ENCODE measurements around the gene SCN7A.

SCN7A gene

GRCh38 chr2:166375195-166375735 lies 118.8 kb downstream of the SCN7A start:
- no peak for TF ChIP-seq SIN3A (IDR thresholded peaks at IDR 0.05; ENCODE audit: borderline replicate concordance, insufficient read depth, low read length)
- TF ChIP-seq POLR2AphosphoS5 (IDR thresholded peaks at IDR 0.05; ENCODE audit: low read depth, low read length), result no peak
- TF ChIP-seq REST (IDR thresholded peaks at IDR 0.05; ENCODE audit: insufficient read depth in 1 of 2, low read depth in 2 of 2, low read length in 2 of 2), result no peak

GRCh38 chr2:166373951-166374350 lies 120.1 kb downstream of the SCN7A start:
- no peak for TF ChIP-seq FOXP2 (optimal IDR thresholded peaks at IDR 0.05; ENCODE audit: borderline replicate concordance, extremely low read depth, extremely low read length, insufficient read depth)
- no peak for TF ChIP-seq POLR2AphosphoS5 (IDR thresholded peaks at IDR 0.05; ENCODE audit: low read depth, low read length)
- no peak for TF ChIP-seq TAF1 (IDR thresholded peaks at IDR 0.05; ENCODE audit: borderline replicate concordance, insufficient read depth, low read length)
- TF ChIP-seq REST (IDR thresholded peaks at IDR 0.05; ENCODE audit: insufficient read depth in 1 of 2, low read depth in 2 of 2, low read length in 2 of 2), result no peak
- no peak for TF ChIP-seq SIN3A (IDR thresholded peaks at IDR 0.05; ENCODE audit: borderline replicate concordance, insufficient read depth, low read length)

GRCh38 chr2:166373539-166373938 lies 120.5 kb downstream of the SCN7A start:
- TF ChIP-seq TAF1 (IDR thresholded peaks at IDR 0.05; ENCODE audit: borderline replicate concordance, insufficient read depth, low read length) (no peak), POLR2AphosphoS5 (IDR thresholded peaks at IDR 0.05; ENCODE audit: low read depth, low read length) (no peak)

- no peak for TF ChIP-seq SIN3A (IDR thresholded peaks at IDR 0.05; ENCODE audit: borderline replicate concordance, insufficient read depth, low read length)
- no peak for TF ChIP-seq POLR2AphosphoS5 (IDR thresholded peaks at IDR 0.05; ENCODE audit: low read depth, low read length)
- TF ChIP-seq FOXP2 (optimal IDR thresholded peaks at IDR 0.05; ENCODE audit: borderline replicate concordance, extremely low read depth, extremely low read length, insufficient read depth), result no peak
- no peak for TF ChIP-seq REST (IDR thresholded peaks at IDR 0.05; ENCODE audit: insufficient read depth in 1 of 2, low read depth in 2 of 2, low read length in 2 of 2)
- no peak for TF ChIP-seq TAF1 (IDR thresholded peaks at IDR 0.05; ENCODE audit: borderline replicate concordance, insufficient read depth, low read length)
These were observed 120.9 kb downstream of the SCN7A start for GRCh38 chr2:166373105-166373504.

- TF ChIP-seq POLR2AphosphoS5 (IDR thresholded peaks at IDR 0.05; ENCODE audit: low read depth, low read length), result no peak
These were observed 122.0 kb downstream of the SCN7A start for GRCh38 chr2:166372046-166372445.

GRCh38 chr2:166365803-166366420 lies 128.1 kb downstream of the SCN7A start:
- no peak for TF ChIP-seq REST (IDR thresholded peaks at IDR 0.05; ENCODE audit: insufficient read depth in 1 of 2, low read depth in 2 of 2, low read length in 2 of 2)
- no peak for TF ChIP-seq TAF1 (IDR thresholded peaks at IDR 0.05; ENCODE audit: borderline replicate concordance, insufficient read depth, low read length)
- no peak for TF ChIP-seq FOXP2 (optimal IDR thresholded peaks at IDR 0.05; ENCODE audit: borderline replicate concordance, extremely low read depth, extremely low read length, insufficient read depth)
- TF ChIP-seq POLR2AphosphoS5 (IDR thresholded peaks at IDR 0.05; ENCODE audit: low read depth, low read length), result no peak

Data from PFSK-1 (cell line).